ENCODE results near the gene DCD.
"Not testable (repeated sequence)": the region's sequence is repeated elsewhere in the genome, so short reads cannot be mapped to it uniquely, and the experiment has no call there.

The DCD gene, protein sequence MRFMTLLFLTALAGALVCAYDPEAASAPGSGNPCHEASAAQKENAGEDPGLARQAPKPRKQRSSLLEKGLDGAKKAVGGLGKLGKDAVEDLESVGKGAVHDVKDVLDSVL

GRCh38 chr12:54648265-54648664 lies at the start of gene DCD:
TSS of gene DCD (minus strand) at chr12:54648365. CDS start at chr12:54648303, 62 bp downstream.
- DNase-seq (ENCODE audit: low spot score) = no peak

GRCh38 chr12:54697851-54698250 lies 49.7 kb upstream of the DCD start:
- no peak for DNase-seq (ENCODE audit: low spot score)

- no peak for DNase-seq (ENCODE audit: low spot score)
Observed at GRCh38 chr12:54692353-54692752, 44.2 kb upstream of the DCD start.

DNA sequence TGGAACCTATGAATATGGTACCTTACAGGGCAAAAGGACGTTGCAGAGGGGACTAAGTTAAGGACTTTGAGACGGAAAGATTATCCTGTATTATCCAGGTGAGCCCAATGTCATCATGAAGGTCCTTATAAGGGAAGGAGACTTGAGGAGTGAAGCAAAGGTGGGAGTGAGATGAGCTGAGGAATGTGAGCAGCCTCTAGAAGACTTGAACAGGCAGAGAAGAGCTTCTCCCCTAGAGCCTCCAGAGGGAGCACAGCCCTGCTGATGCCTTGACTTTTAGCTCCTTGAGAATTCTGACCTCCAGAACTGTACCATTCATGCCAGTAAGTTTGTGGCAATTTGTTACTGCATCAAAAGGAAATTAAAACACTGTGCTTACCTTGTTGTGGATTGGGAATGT lies 41.8 kb upstream of the DCD start:
- no peak for DNase-seq (ENCODE audit: low spot score)

GRCh38 chr12:54689034-54689372 lies 40.8 kb upstream of the DCD start:
- DNase-seq (ENCODE audit: low spot score) = no peak

DNA sequence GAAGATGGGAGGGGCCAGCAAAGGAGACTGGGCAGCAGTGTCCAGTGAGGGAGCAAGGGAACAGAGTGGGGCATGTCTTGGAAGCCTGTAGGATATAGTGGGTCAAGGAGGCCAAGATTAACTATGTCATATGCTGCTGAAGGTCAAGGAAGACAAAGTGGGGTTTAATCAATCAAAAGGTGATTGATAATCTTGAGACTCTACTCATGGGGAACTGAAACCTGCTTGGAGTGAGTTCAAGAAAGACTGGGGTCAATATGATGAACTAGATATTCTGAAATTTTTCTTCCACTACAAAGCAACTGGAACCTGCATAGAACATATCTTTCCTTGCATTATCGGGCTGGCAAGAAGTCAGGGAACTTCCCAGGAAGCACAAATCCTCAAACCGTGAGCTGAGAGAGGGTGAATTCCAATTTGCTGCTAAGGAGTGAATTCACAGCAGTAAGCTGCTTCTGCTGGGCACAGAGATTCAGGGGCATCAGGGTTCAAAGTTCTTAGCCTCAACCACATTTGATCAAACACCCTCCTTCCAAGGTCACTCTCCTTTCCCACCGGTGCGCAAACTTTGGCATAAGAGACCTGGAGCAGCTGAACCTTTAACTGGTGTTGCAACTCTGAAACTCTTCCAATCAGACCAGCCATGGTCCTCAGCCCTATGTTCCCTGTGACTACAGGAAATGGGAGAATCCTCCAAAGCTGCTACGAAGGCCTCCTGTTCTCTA lies 40.3 kb upstream of the DCD start:
- DNase-seq (ENCODE audit: low spot score) = no peak

- no peak for DNase-seq (ENCODE audit: low spot score)
Observed at GRCh38 chr12:54684636-54685630, 36.8 kb upstream of the DCD start.

- DNase-seq (ENCODE audit: low spot score) = no peak
Observed at GRCh38 chr12:54683398-54683797, 35.2 kb upstream of the DCD start.

DNA sequence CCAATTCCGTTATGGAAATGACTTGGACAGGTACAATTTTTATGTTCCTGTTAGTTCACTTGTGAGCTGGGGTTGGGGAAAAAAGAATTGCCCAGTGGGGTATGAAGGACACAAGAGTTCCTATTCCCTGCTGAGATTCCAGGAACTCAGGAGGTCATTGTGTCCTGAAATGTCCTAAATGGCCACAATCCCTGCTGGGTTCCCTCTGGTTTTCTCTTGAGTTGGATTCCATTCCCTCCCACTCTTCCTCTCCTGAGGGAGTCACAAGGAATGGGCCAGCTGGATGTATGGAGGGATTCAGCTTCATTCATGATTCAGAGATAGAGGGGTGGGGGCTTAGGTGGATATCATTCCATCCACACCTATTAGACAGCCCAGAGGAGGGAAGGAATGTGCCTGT lies 34.5 kb upstream of the DCD start:
- DNase-seq (ENCODE audit: low spot score) = no peak

DNA sequence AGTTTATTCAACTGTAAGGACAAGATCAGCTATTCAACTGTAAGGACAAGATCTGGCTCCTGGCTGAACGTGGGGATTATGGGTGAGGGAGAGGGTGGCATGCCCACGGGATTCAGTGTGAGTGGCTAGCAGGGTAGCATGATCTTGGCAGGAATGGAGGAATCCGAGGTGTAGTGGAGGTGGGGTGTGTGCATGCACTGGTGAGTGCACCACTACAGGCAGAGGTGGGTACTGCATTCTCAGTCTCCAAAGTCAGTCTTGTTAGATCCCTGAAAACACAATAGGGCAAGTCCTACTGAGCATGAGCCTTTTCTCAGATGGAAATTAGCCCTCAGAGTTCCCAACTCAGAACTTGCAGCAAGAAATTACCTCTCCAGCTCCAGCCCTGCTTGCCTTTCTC lies 32.2 kb upstream of the DCD start:
- DNase-seq (ENCODE audit: low spot score) = peak; percentile 11

- DNase-seq (ENCODE audit: low spot score) = no peak
Observed at GRCh38 chr12:54678131-54678530, 30.0 kb upstream of the DCD start.

DNA sequence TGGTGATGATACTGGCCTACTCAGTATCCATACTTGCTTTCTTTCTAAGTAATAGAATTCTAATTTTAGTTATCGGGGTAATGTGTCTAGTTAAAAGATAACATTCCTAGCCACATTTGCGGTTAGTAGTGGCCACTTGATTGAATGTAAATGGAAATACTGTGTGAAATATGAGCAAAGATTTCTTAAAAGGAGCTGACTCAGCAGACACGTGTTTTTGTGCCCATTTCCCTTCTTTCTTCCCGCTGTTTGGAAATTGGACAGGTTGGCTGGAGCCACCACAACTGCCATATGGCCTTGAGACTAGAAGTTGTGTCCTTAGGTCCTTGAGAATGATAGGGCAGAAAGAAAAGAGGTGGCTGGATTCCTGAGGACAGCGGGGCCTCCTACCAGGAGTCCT lies 19.8 kb upstream of the DCD start:
- DNase-seq (ENCODE audit: low spot score) = no peak

DNA sequence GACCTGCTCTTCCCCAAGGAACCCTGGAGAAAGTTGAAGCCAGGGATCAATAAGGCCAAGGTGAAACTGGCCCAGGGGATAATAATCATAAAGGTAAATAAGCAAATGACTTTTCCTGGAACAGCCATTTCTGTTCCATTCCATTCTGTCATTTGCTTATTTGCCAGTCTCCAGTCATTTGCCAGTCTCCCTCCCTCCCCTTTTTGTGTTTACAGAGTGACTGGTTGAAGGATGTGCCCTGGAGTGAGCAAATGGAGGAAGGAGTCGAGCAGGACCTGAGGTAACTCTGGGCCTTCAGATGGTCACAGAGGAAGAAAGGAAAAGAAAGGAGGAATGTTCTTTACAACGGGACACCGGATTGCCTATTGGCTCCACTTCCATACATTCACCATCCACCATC lies 17.8 kb upstream of the DCD start:
- DNase-seq (ENCODE audit: low spot score) = no peak

DNA sequence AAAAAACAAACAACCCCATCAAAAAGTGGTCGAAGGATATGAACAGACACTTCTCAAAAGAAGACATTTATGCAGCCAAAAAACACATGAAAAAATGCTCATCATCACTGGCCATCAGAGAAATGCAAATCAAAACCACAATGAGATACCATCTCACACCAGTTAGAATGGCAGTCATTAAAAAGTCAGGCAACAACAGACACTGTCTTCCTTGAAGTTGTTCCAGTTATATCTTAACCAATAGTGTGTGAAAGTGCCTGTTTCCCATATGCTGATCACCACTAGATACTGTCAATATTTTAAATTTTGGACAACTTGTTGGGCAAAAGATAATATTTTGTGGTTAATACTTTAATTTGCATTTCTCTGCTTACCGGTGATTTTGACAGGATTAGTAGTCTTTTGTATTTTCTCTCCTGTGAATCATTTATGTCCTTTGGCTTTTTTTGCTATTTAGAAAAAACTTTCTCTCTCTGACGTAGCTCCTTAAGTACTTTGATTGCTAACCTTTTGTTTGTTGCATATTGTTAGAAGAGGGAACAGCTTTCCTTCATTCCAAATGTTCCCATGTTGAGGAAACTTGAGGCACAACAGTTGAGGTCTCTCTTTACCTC lies 17.0 kb upstream of the DCD start:
- not testable (repeated sequence) for DNase-seq (ENCODE audit: low spot score)

DNA sequence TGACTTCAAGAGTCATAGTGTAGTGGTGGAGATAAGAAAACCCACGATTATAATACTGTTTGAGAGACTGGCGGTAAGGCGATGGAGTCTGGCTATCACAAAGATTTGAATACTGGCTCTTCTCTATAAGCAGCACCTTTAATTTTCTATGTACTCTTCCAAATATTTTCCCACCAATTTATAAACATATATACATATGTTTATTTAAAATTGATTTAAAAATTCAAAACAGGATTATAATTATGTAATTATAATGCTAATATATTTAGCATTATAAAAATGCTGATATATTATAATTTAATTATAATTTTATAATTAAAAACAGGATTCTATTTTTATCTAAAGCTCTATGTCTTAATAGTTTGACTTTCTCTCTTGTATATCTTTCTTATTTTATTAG lies 15.4 kb upstream of the DCD start:
- DNase-seq (ENCODE audit: low spot score) = no peak

- DNase-seq (ENCODE audit: low spot score) = no peak
Observed at GRCh38 chr12:54662026-54662425, 13.9 kb upstream of the DCD start.

- DNase-seq (ENCODE audit: low spot score) = no peak
Observed at GRCh38 chr12:54661048-54661447, 12.9 kb upstream of the DCD start.

GRCh38 chr12:54660320-54660962 lies 12.3 kb upstream of the DCD start:
- no peak for DNase-seq (ENCODE audit: low spot score)

- peak; percentile 55 for DNase-seq (ENCODE audit: low spot score)
Observed at GRCh38 chr12:54658306-54659264, 10.4 kb upstream of the DCD start.

DNA sequence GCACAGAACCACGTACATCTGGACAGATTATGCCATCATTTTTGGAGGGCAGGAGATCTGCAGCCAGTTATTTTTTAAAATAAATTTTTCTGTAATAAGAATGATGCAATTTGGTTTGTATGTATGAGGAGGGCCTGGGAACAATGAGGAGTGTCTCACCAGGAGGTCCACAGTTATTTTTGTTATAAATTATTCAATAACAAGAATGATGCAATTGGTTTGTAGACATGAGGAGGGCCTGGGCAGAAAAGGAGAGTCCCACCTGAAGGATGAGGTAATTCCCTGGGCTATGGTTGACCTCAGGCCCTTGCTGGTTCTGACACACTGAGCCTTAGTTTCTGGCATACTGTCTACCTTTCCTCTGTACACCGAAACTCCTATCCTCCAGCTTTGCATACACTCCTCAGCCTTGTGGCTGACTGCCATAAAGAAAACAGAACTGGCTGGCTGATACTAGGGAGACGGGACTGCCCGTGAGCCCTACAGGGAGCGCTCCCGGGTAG lies 9.0 kb upstream of the DCD start:
- DNase-seq (ENCODE audit: low spot score) = no peak

DNA sequence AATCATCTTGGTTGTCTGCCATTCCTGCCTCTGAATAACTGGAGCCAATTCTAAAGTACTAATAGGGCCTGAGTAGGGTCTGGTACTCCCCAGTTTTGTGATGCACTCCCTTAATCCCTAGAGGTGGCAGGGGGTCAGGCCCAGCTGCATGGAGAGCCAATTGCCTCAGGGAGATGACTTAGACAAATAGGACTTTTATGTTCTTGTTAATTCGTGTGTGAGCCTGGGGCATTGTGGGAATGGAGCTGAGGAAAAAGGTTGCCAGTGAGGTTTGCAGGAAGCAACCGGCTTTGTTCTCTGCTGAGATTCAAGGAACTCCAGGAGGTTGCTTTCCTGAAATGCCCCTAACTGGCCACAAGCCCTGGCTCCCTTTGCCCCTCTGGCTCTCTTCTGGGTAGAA lies 6.8 kb upstream of the DCD start:
- DNase-seq (ENCODE audit: low spot score) = no peak
